Suprapubic skin (tissue), 4 donors: ENCODE measurements around the gene HTR1D. TPM values are rescaled to one million over a fixed set of nuclear protein-coding genes. Genes with fewer than 3 reads are reported as not detected.

Experiments
- DNase-seq, 2 donors: peaks; one replicate each; pipeline ENCODE4 v3.0.0-alpha.2; 2019; ENCODE audit warnings: low spot score in 2 of 2
- H3K27ac ChIP-seq: fragments of 200-600 bp; sonication (generic); one replicate; pipeline ENCODE4 v1.5.1; 2019
- H3K27me3 ChIP-seq: fragments of 200-600 bp; sonication (generic); one replicate; pipeline ENCODE4 v1.5.1; 2019
- H3K36me3 ChIP-seq: fragments of 200-600 bp; sonication (generic); one replicate; pipeline ENCODE4 v1.5.1; 2019
- H3K4me1 ChIP-seq: fragments of 200-600 bp; sonication (generic); one replicate; pipeline ENCODE4 v1.5.1; 2019
- H3K4me3 ChIP-seq: fragments of 200-600 bp; sonication (generic); one replicate; pipeline ENCODE4 v1.5.1; 2019; ENCODE audit warnings: mild to moderate bottlenecking
- H3K9me3 ChIP-seq: fragments of 200-600 bp; sonication (generic); one replicate; pipeline ENCODE4 v1.5.1; 2019
- CTCF ChIP-seq, 2 donors: fragments of 200-600 bp in 1 of 2; fragments of 450-650 bp in 1 of 2; sonication (generic) in 1 of 2; IDR thresholded peaks; one replicate each; pipeline ENCODE4 v1.5.1; 2016 to 2019; ENCODE audit warnings: antibody characterized with exemption in 2 of 2, mild to moderate bottlenecking in 1 of 2, moderate library complexity in 1 of 2
- EP300 ChIP-seq: sonication (generic); formaldehyde crosslinking; IDR thresholded peaks from one replicate; pipeline ENCODE4 v1.6.1; 2017; ENCODE audit warnings: antibody characterized with exemption
- POLR2A ChIP-seq, 2 donors: fragments of 450-650 bp; IDR thresholded peaks; one replicate each; pipeline ENCODE4 v1.6.1; 2017; ENCODE audit warnings: antibody characterized with exemption in 2 of 2, mild to moderate bottlenecking in 2 of 2, moderate library complexity in 2 of 2
- POLR2AphosphoS5 ChIP-seq, 3 donors: sonication (generic); formaldehyde crosslinking; IDR thresholded peaks; one replicate each; pipeline ENCODE4 v1.6.1; 2017; ENCODE audit warnings: antibody characterized with exemption in 3 of 3
- WGBS: methylation state at CpG from one replicate; pipeline ENCODE4 v1.1.5; 2018; 5-methylcytosine and 5-hydroxymethylcytosine counted together
- total RNA-seq, 4 donors: library from RNA; depleted of rRNA; stranded (reverse); fragments of >200 nt; gene quantifications; one replicate each; pipeline ENCODE4 v1.1.0, GENCODE V29; 2016

Gene HTR1D
- total RNA-seq, 4 donors from 2014 or later = not detected

GRCh38 chr1:23249787-23250454 lies 32.6 kb upstream of the HTR1D start:
- Histone ChIP-seq H3K9me3 (no peaks in the 10 kb centered on the region), H3K4me3 (no peak overlapping the region), H3K27me3 (no peaks in the 10 kb centered on the region), H3K4me1 (no peaks in the 10 kb centered on the region), H3K27ac (no peak overlapping the region), H3K36me3 (no peaks in the 10 kb centered on the region)
- no peak for DNase-seq
- TF ChIP-seq CTCF (IDR thresholded peaks at IDR 0.05) (no peak), POLR2AphosphoS5 (IDR thresholded peaks at IDR 0.05) (no peak), POLR2A (IDR thresholded peaks at IDR 0.05) (no peak), EP300 (no peak)
- WGBS = 63% methylated on average over 6 of the region's 6 CpGs

GRCh38 chr1:23247276-23247675 lies 30.0 kb upstream of the HTR1D start:
- TF ChIP-seq POLR2AphosphoS5 (IDR thresholded peaks at IDR 0.05) = no peak
- TF ChIP-seq POLR2A (IDR thresholded peaks at IDR 0.05) = no peak
- TF ChIP-seq EP300 = no peak
- TF ChIP-seq CTCF (IDR thresholded peaks at IDR 0.05) = no peak
- DNase-seq = no peak
- no peak overlapping the region for H3K4me3 ChIP-seq
- H3K9me3 ChIP-seq = no peaks in the 10 kb centered on the region
- no peak overlapping the region for H3K27ac ChIP-seq
- no peaks in the 10 kb centered on the region for H3K4me1 ChIP-seq
- 95% methylated on average over 6 of the region's 6 CpGs for WGBS
- no peaks in the 10 kb centered on the region for H3K27me3 ChIP-seq
- H3K36me3 ChIP-seq = no peaks in the 10 kb centered on the region

GRCh38 chr1:23246274-23246673 lies 29.0 kb upstream of the HTR1D start:
- no peaks in the 10 kb centered on the region for H3K36me3 ChIP-seq
- no peak overlapping the region for H3K4me3 ChIP-seq
- DNase-seq = no peak
- no peaks in the 10 kb centered on the region for H3K4me1 ChIP-seq
- no peaks in the 10 kb centered on the region for H3K9me3 ChIP-seq
- no peaks in the 10 kb centered on the region for H3K27me3 ChIP-seq
- TF ChIP-seq POLR2A (IDR thresholded peaks at IDR 0.05) (no peak), CTCF (IDR thresholded peaks at IDR 0.05) (no peak), EP300 (no peak)
- WGBS = 81% methylated on average over 2 of the region's 2 CpGs
- no peak overlapping the region for H3K27ac ChIP-seq

- Histone ChIP-seq H3K4me1 (no peaks in the 10 kb centered on the region), H3K9me3 (no peaks in the 10 kb centered on the region), H3K27ac (no peak overlapping the region), H3K36me3 (no peaks in the 10 kb centered on the region), H3K4me3 (no peak overlapping the region), H3K27me3 (no peaks in the 10 kb centered on the region)
- WGBS = 93% methylated on average over 6 of the region's 7 CpGs
- TF ChIP-seq EP300 = no peak
- TF ChIP-seq POLR2AphosphoS5 (IDR thresholded peaks at IDR 0.05) = no peak
- no peak for TF ChIP-seq POLR2A (IDR thresholded peaks at IDR 0.05)
- TF ChIP-seq CTCF (IDR thresholded peaks at IDR 0.05) = no peak
- no peak for DNase-seq
Observed at GRCh38 chr1:23244256-23244761, 27.0 kb upstream of the HTR1D start.

GRCh38 chr1:23242414-23242813 lies 25.1 kb upstream of the HTR1D start:
- TF ChIP-seq POLR2AphosphoS5 (IDR thresholded peaks at IDR 0.05) (no peak), EP300 (no peak), POLR2A (IDR thresholded peaks at IDR 0.05) (no peak), CTCF (IDR thresholded peaks at IDR 0.05) (no peak)
- H3K4me3 ChIP-seq = no peak overlapping the region
- H3K27me3 ChIP-seq = no peaks in the 10 kb centered on the region
- H3K4me1 ChIP-seq = no peaks in the 10 kb centered on the region
- no peak overlapping the region for H3K27ac ChIP-seq
- 89% methylated on average over 7 of the region's 7 CpGs for WGBS
- no peak for DNase-seq
- H3K36me3 ChIP-seq = no peaks in the 10 kb centered on the region
- H3K9me3 ChIP-seq = no peaks in the 10 kb centered on the region
